Activated naive CD4-positive, alpha-beta T cell treated with anti-CD3 and anti-CD28 coated beads, Interleukin-2, amount 50 U/mL, for 72 hours (primary cell): Measurements from ENCODE around the gene SURF2. TPM values are rescaled to one million over a fixed set of nuclear protein-coding genes. Genes with fewer than 3 reads are reported as not detected.
"Not testable (repeated sequence)": the region's sequence is repeated elsewhere in the genome, so short reads cannot be mapped to it uniquely, and the experiment has no call there.

ENCODE experiments used
- ATAC-seq, 2 donors: fragments of 150-1000 bp; cut with Tn5 transposase; 2 replicates each; pipeline ENCODE4 v1.10.0; 2021; ENCODE audit warnings: mild to moderate bottlenecking in 2 of 2, moderate library complexity in 2 of 2
- DNase-seq, 2 donors: peaks; one replicate each; pipeline ENCODE4 v3.0.0; 2021 to 2022; ENCODE audit warnings: low spot score in 2 of 2
- H3K27ac Mint-ChIP-seq, 2 donors: one replicate each; pipeline ENCODE4 v1.8.0; 2022; ENCODE audit warnings: mild to moderate bottlenecking in 2 of 2, mixed read lengths in 2 of 2
- H3K36me3 Mint-ChIP-seq, 2 donors: one replicate each; pipeline ENCODE4 v1.8.0; 2022; ENCODE audit warnings: mixed read lengths in 2 of 2
- H3K9me3 Mint-ChIP-seq, 2 donors: one replicate each; pipeline ENCODE4 v1.8.0; 2022; ENCODE audit warnings: mixed read lengths in 2 of 2
- total RNA-seq, 2 donors: library from RNA; stranded (reverse); gene quantifications; one replicate each; pipeline ENCODE4 v1.2.3, GENCODE V29; 2022

Gene SURF2
- 10 to 100 TPM in 1 of 2 donors, 1 to 10 TPM in 1; 10.0 to 12.9 TPM for total RNA-seq

GRCh38 chr9:133356391-133357091 lies at the start of gene SURF2, which contains the start of gene SURF1:
Gene SURF2, plus strand, starts transcription at chr9:133356550. Its CDS starts 43 bp downstream, at chr9:133356593.
Gene SURF1, minus strand, starts transcription at chr9:133356487. Its CDS starts 34 bp downstream, at chr9:133356453.
- ATAC-seq (peak; percentile 77 to 86), DNase-seq (peak; percentile 89 to 93)
- Mint-ChIP-seq H3K9me3 (no peaks in the 10 kb centered on the region), H3K36me3 (peaks cover 0 to 3% of the 10 kb centered on the region in 2 donors), H3K27ac (peak within 1 kb of the TSS; percentile 73 to 95)

DNA sequence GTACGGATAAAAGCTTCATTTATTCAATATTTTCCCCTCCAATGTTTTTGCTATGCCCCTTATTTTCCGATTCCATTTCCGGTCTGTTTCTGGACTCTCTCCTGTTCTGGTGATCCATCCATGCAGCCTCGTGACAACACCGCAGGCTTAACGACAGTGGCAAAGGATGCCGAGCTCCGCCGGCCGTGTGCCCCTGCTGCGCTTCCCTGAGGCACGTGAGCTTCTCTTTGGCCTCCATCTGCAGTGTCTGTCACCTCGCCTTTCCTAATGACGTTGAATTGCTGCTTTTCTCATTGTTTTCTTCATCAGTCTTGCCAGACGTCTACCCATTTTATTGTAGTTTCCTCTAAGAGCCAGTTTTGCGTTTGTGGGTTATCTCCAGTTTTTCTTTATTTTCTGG lies 49.0 kb upstream of the SURF2 start:
- Mint-ChIP-seq H3K27ac (no peak overlapping the region), H3K9me3 (no peaks in the 10 kb centered on the region), H3K36me3 (no peaks in the 10 kb centered on the region)
- ATAC-seq (no peak), DNase-seq (no peak)

GRCh38 chr9:133309608-133310007 lies 46.7 kb upstream of the SURF2 start:
- no peak for ATAC-seq
- H3K9me3 Mint-ChIP-seq: no peaks in the 10 kb centered on the region
- no peak overlapping the region for H3K27ac Mint-ChIP-seq
- no peak for DNase-seq
- H3K36me3 Mint-ChIP-seq: no peaks in the 10 kb centered on the region

DNA sequence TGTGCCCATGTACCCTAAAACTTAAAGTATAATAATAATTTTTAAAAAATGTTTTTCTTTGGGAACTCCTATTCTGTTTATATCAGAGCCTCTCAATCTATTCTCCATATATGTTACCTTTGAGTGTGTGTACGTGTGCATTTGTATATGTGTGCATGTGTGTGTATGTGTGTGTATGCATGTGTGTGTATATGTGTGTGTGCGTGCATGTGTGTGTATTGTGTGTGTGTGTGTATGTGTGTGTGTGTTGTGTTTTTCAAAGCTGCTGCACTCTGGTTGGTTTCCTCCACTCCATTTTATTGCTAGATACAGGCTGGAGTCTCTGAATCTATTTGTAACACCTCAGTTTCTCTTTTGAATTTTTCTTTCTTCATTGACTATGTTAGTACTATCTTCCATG lies 40.4 kb upstream of the SURF2 start:
- ATAC-seq: no peak
- Mint-ChIP-seq H3K36me3 (no peaks in the 10 kb centered on the region), H3K9me3 (no peaks in the 10 kb centered on the region), H3K27ac (no peak overlapping the region)
- DNase-seq: no peak

- DNase-seq, H3K9me3 Mint-ChIP-seq, ATAC-seq, H3K36me3 Mint-ChIP-seq, H3K27ac Mint-ChIP-seq: not testable (repeated sequence)
These were observed 38.8 kb upstream of the SURF2 start for GRCh38 chr9:133317551-133317950.

- H3K27ac Mint-ChIP-seq: no peak overlapping the region
- ATAC-seq: no peak
- no peaks in the 10 kb centered on the region for H3K36me3 Mint-ChIP-seq
- no peaks in the 10 kb centered on the region for H3K9me3 Mint-ChIP-seq
- no peak for DNase-seq
These were observed 35.9 kb upstream of the SURF2 start for GRCh38 chr9:133320421-133320881.

DNA sequence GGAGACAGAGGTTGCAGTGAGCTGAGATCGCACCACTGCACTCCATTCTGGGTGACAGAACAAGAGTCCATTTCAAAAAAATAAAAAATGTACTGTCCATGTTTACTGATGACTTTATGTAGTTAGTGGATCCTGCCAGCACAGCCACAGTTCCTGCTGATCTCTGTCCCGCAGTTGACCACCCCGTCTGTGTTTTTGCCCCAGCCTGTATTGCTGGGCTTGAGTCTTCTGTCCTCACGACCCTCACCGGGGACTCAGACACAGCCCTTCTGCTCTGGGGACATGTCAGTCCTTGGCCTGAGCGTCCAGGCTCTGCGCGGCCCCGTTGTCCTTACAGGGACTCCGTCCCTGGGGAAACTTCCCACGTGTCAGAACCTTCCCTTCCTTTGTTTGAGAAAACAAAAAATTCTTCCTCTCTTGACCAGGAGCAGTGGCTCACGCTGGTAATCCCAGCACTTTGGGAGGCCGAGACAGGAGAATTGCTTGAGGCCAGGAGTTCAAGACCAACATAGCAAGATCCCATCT lies 34.9 kb upstream of the SURF2 start:
- DNase-seq (no peak), ATAC-seq (no peak)
- H3K9me3 Mint-ChIP-seq: no peaks in the 10 kb centered on the region
- peak overlapping the region in 1 of 2 donors; percentile 23 for H3K27ac Mint-ChIP-seq
- H3K36me3 Mint-ChIP-seq: no peaks in the 10 kb centered on the region

DNA sequence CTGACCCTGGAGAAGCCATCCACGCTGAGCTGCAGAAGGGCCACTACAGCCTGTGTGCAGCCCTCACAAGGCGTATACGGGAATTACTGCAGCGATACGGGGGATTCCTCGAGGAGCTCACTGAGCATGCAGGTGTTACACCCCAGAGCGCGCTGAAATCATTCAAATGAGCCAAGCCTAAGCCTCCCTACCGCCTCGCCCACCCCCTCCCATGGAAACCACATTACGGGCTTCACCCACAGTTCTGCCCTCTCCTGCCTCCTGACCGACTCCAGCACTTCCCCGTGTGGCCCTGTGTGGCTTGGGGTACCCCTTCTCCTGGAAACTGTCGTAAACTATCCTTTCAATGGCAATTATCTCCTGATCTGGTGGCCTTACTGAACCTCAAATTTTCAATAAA lies 33.6 kb upstream of the SURF2 start:
- ATAC-seq (no peak), DNase-seq (peak in 1 of 2 donors; percentile 45)
- H3K27ac Mint-ChIP-seq: no peak overlapping the region
- H3K36me3 Mint-ChIP-seq: no peaks in the 10 kb centered on the region
- H3K9me3 Mint-ChIP-seq: no peaks in the 10 kb centered on the region

GRCh38 chr9:133323211-133323610 lies 33.1 kb upstream of the SURF2 start:
- ATAC-seq: no peak

DNA sequence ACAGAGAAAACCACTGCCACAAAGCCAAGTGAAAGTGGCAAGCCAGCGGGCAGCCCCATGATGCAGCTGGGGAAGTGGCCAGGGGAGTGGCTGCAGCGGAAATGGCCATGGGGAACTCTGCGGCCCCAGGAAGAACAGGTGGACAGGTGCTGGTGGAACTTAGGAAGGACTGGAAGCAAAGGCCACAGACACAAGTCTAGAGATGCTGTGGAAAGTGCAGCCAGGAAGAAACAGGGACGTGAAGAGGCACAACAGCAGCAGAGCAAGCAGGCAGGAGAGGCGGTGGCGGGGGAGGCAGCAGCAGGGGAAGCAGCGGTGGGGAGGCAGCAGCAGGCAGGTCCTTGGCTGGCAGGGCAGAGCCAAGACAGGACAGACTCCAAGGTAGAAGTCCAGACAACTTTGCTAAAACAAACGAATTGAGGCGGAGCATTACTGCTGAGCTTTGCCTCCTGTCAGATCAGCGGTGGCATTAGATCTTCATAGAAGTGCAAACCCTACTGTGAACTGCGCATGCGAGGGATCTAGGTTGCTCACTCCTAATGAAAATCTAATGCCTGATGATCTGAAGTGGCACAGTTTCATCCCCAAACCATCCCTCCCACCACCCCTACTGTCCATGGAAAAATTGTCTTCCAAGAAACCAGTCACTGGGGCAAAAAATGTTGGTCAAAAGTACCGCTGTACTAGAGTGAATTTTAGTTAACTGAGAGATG lies 32.2 kb upstream of the SURF2 start:
- no peak overlapping the region for H3K27ac Mint-ChIP-seq
- H3K9me3 Mint-ChIP-seq: no peaks in the 10 kb centered on the region
- DNase-seq (no peak), ATAC-seq (no peak)
- no peaks in the 10 kb centered on the region for H3K36me3 Mint-ChIP-seq

More at GRCh38 chr9:133323211-133323610, 33.1 kb upstream of the SURF2 start:
- H3K27ac Mint-ChIP-seq: peak overlapping the region in 1 of 2 donors; percentile 38
- no peaks in the 10 kb centered on the region for H3K9me3 Mint-ChIP-seq
- no peak for DNase-seq
- H3K36me3 Mint-ChIP-seq: no peaks in the 10 kb centered on the region

DNA sequence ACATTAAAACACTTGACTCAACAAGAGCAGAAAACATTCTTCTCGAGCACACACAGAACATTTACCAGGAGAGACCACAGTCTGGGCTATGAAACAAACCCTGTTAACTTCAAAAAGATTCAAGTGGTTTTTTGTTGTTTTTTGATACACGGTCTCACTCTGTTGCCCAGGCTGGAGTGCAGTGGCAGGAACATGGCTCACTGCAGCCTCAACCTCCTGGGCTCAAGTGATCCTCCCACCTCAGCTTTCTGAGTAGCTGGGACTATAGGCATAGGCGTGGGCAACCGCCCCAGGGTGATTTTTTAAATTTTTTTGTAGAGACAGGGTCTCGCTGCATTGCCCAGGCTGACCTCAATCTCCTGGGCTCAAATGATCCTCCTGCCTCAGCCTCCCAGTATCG lies 29.3 kb upstream of the SURF2 start:
- not testable (repeated sequence) for H3K36me3 Mint-ChIP-seq, ATAC-seq, DNase-seq, H3K9me3 Mint-ChIP-seq
- peak overlapping the region in 1 of 2 donors; percentile 19 for H3K27ac Mint-ChIP-seq

DNA sequence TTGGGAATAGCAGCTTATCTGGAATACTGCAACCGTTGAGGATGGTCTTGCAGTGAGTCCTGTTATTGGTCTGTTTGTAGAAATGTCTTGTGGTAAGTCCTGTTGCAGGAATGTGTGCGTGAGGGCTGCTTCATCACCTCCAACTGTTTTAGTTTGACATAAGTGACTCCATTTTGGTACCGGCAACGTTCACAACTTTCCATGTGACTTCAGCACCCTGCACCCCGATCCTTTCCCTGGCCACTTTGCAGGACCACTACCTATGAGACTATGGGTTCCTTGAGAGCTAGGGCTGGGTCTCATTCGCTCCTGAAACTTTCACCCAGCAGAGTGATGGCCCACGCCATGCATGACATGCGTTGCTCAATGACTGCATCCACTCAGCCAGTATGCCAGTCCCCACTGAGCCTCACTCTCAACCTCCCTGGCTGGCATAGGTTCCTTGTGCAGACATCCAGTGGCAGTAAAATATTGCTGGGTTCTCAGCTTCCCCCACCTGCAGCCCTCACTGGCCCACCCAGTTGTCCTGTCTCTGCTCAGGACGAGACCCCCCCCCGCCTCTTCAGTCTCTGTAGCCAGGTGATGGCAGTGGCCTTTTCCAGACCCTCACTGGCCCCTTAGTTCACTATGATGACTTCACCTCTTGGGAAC lies 28.4 kb upstream of the SURF2 start:
- Mint-ChIP-seq H3K9me3 (no peaks in the 10 kb centered on the region), H3K36me3 (peaks cover 0 to 12% of the 10 kb centered on the region in 2 donors), H3K27ac (peak overlapping the region in 1 of 2 donors; percentile 34)
- ATAC-seq (peak in 1 of 2 donors; percentile 11), DNase-seq (no peak)

- peak in 1 of 2 donors; percentile 37 for DNase-seq
- peaks cover 7 to 19% of the 10 kb centered on the region in 2 donors for H3K36me3 Mint-ChIP-seq
- not testable (repeated sequence) for ATAC-seq, H3K9me3 Mint-ChIP-seq
- peak overlapping the region in 1 of 2 donors; percentile 34 for H3K27ac Mint-ChIP-seq
These were observed 26.8 kb upstream of the SURF2 start for GRCh38 chr9:133329306-133330156.

DNA sequence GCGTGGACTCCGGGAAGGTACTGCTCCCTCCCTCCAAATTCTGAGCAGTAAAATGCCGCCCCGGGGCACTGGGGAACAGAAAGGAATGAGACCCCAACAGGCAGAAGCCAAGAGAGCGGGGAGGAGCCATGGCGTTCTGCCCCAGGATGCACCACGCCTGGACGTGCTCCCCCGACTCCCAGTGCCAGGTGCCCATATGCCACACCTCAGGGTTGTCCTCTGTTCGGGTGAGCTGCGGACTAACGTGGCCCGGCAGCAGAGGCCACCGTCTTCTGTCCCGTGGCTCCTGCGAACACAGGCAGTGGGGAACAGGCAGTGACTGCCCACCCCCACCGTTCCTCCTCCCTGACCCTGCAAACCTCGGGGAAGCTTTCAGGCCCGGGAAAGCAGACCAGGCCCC lies 25.1 kb upstream of the SURF2 start:
- ATAC-seq (no peak), DNase-seq (no peak)
- no peaks in the 10 kb centered on the region for H3K9me3 Mint-ChIP-seq
- H3K27ac Mint-ChIP-seq: peak overlapping the region in 1 of 2 donors; percentile 60
- H3K36me3 Mint-ChIP-seq: peaks cover 23 to 36% of the 10 kb centered on the region in 2 donors

- Mint-ChIP-seq H3K36me3 (peaks cover 24 to 37% of the 10 kb centered on the region in 2 donors), H3K27ac (peak overlapping the region in 1 of 2 donors; percentile 60), H3K9me3 (no peaks in the 10 kb centered on the region)
- DNase-seq (no peak), ATAC-seq (no peak)
These were observed 24.5 kb upstream of the SURF2 start for GRCh38 chr9:133331641-133332380.
